HG02642 (cell line): ENCODE data around the gene OBP2B.

ENCODE experiments used
- ATAC-seq: cut with Tn5 transposase; IDR thresholded peaks from one replicate; pipeline ENCODE4 v1.9.1; 2021; ENCODE audit warnings: mild to moderate bottlenecking; ENCODE audit not compliant: unreplicated experiment, poor library complexity

OBP2B gene

GRCh38 chr9:133203506-133204075 is 5.5 kb downstream of the OBP2B start:
- ATAC-seq = no peak

DNA sequence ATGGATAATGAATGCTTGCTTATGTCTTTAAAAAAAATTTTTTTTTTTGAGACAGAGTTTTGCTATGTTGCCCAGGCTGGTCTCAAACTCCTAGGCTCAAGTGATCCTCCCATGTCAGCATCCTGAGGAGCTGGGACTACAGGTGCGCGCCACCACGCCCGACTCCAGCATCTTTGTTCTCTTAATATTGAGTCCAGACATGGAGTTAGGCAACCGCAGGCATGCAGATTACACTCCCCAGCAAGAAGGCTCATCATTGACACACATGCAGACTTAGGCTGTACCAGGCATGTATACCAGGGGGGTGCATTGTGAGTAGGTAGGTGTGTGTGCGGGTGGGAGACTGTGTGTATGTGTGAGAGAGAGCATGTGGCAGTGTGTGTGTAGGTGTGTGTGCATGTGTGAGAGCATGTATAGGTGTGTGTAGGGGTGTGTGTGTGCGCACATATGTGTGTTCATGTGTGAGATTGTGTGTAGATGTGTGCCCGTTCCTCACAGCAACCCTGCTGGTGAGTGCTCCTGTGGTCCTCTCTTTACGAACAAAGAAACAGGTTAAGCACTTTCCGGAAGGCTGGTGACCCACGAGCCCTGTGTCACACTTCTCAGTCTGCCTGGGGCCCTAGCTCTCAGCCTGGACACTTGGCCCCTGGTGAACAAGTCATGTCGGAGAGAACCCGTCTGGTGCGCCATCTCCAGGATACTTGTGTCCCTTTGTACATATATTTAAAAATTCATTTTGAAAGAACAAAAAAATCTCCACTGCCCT is 6.2 kb downstream of the OBP2B start:
- no peak for ATAC-seq

- no peak for ATAC-seq
Measured at GRCh38 chr9:133202145-133202513, 6.9 kb downstream of the OBP2B start.

GRCh38 chr9:133201424-133202144 is 7.5 kb downstream of the OBP2B start:
- ATAC-seq = no peak

DNA sequence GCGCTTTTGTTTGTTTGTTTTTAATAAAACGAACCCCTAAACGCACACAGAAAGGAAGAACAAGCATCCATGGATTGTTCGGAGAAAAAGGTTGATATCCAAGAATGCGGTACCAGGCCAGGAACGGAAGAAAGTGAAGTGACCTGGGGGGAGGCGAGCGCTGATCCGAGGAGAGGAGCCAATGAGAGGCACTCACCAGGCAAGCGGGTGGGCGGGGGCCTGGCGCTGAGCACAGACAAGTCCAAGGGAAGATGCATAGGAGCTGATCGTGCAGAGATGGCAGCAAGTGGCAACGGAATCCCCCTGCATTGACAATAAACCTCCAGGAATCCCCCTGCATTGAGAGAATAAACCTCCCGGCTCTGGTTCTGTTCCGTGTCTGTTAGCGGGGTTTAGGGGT is 8.4 kb downstream of the OBP2B start:
- ATAC-seq = no peak

- ATAC-seq = no peak
Measured at GRCh38 chr9:133199648-133200321, 9.3 kb downstream of the OBP2B start.

DNA sequence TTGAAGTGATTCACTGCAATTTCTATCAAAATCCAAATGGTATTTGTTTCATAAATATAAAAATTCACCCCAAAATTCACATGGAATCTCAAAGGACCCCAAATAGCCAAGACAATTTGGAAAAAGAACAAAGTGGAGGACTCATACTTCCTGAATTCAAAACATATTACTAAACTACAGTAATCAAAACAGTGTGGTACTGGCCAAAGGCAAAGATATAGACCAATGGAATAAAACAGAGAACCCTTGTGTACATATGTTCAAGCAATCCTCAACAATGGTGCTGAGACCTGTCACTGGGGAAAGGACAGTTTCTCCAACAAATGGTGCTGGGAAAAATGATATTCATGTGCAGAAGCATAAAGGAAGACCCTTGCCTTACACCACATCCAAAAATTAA is 14.0 kb downstream of the OBP2B start:
- no peak for ATAC-seq

DNA sequence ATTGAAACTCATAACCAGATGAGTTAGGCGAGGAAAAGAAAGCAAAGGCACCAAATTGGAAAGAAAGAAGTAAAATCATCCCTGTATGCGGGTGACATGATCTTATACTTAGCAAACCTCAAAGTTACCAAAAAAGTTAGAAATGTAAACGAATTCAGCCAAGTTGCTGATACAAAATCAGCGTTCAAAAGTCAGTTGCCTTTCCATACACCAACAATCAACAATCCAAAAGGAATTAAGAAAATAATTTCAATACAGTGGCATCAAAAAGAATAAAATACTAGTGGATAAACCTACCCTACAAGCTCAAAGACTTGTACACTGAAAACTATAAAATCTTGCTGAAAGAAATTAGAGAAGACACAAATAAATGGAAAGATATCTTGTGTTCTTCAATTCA is 14.5 kb downstream of the OBP2B start:
- ATAC-seq = no peak

GRCh38 chr9:133191989-133192388 is 17.1 kb downstream of the OBP2B start:
- no peak for ATAC-seq

GRCh38 chr9:133189826-133190225 is 19.2 kb downstream of the OBP2B start:
- ATAC-seq = no peak

GRCh38 chr9:133188843-133189180 is 20.2 kb downstream of the OBP2B start:
- ATAC-seq = no peak

GRCh38 chr9:133188006-133188842 is 20.8 kb downstream of the OBP2B start:
- no peak for ATAC-seq

DNA sequence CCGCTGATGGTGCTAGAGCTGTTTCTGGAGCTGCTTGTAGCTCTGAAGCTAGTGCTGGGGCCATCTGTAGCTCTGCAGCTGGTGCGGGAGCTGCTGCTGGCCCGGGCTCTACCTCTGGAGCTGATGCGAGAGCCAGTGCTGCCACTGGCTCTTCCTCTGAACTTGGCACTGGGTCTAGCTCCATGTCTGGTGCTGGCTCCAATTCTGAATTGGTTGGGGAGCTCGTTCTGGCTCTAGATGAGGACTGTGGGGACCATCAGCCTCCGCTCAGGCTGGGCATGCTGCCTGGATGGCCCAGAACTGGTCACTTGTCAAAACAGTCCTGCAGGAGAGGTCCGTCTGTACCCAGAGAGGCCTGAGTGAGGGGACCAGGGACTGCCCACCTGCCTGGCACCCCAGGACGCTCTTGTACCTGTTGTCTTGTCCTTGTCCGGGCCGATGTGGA is 21.5 kb downstream of the OBP2B start:
- ATAC-seq = no peak

GRCh38 chr9:133186736-133187135 is 22.3 kb downstream of the OBP2B start:
- ATAC-seq = no peak

DNA sequence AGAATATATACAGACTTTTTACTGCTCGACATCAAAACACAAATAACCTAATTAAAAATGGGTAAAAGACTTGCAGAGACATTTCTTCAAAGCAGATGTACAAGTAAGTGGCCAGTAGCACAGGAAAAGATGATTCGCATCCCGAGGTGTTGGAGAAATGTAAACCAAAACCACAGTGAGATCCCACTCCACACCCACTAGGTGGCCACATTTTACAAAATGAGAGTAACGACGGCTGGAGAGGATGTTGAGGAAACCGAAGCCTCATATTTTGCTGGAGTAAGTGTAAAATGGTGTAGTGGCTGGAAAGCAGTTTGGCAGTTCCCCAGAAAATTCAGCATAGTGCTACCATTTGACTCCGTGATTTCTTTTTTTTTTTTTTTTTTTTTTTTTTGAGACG is 24.1 kb downstream of the OBP2B start:
- ATAC-seq = no peak

- ATAC-seq = no peak
Measured at GRCh38 chr9:133182151-133182550, 26.9 kb downstream of the OBP2B start.

DNA sequence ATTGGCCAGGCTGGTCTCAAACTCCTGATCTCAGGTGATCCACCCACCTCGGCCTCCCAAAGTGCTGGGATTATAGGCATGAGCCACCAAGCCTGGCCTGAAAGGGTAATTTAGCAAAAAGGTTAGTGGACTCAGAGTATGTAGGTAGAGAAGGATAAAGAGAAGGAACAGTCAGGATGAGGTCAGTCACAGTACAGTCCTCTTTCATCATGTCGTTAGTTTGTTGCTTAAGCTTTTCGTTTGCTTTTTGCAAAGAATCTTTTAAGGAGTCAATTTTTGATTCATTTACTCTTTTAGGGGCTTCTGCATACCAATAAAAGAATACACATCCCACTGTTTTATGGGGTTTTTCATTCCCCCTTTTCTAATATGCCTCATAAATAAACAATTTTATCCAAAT is 27.5 kb downstream of the OBP2B start:
- ATAC-seq = no peak

DNA sequence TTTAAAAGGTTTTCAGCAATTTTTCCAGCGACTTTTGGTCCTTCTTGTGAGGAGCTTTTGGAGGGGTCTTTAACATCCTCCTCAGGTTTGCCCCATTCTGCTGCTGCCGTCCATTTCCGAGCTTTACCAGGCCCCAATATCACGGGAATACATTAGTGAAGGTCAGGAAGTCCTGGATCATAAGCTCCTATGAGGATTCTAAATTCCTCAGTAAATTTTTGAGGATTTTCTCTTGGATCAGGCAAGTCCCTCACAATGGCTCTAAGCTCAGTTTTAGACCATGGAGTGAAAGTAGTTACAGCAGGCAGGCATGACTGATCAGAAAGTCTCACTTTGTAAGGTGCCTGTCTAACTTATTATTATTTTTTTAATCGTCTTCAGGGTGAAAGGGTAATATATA is 28.1 kb downstream of the OBP2B start:
- ATAC-seq = no peak

DNA sequence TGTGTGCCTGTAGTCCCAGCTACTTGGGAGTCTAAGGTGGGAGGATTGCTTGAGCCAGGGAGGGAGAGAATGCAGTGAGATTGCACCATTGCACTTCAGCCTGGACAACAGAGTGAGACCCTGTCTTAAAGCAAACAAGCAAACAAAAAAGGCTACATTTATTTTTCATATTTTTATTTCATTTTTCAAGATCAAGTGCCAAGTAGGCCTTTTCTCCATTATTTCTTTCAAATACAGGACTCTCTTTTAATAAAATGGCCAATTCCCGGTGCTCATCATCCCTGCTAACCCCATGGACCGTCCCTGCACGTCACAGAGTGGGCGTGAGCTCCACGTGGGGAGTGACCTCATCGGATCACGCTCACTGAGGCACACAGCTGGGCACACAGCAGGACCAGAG is 36.0 kb downstream of the OBP2B start:
- ATAC-seq = no peak
